ENCODE data around the gene KRT2. TPM values are rescaled to one million over a fixed set of nuclear protein-coding genes. Genes with fewer than 3 reads are reported as not detected.

KRT2 gene
- polyA plus RNA-seq, 4 donors = not detected

GRCh38 chr12:52644078-52644415 is 8.0 kb downstream of the KRT2 start:
- DNase-seq (ENCODE audit: low read depth in 4 of 4, low spot score in 3 of 4) = no peak

GRCh38 chr12:52643233-52644077 is 8.6 kb downstream of the KRT2 start:
- DNase-seq (ENCODE audit: low read depth in 4 of 4, low spot score in 3 of 4) = no peak

- DNase-seq (ENCODE audit: low read depth in 4 of 4, low spot score in 3 of 4) = no peak
These were observed 10.5 kb downstream of the KRT2 start for GRCh38 chr12:52641468-52641867.

- no peak for DNase-seq (ENCODE audit: low read depth in 4 of 4, low spot score in 3 of 4)
These were observed 14.7 kb downstream of the KRT2 start for GRCh38 chr12:52637299-52637698.

GRCh38 chr12:52636592-52637258 is 15.3 kb downstream of the KRT2 start:
- no peak for DNase-seq (ENCODE audit: low read depth in 4 of 4, low spot score in 3 of 4)

- no peak for DNase-seq (ENCODE audit: low read depth in 4 of 4, low spot score in 3 of 4)
These were observed 15.8 kb downstream of the KRT2 start for GRCh38 chr12:52636189-52636588.

- DNase-seq (ENCODE audit: low read depth in 4 of 4, low spot score in 3 of 4) = no peak
These were observed 17.6 kb downstream of the KRT2 start for GRCh38 chr12:52634266-52635056.

GRCh38 chr12:52633383-52633782 is 18.6 kb downstream of the KRT2 start:
- DNase-seq (ENCODE audit: low read depth in 4 of 4, low spot score in 3 of 4) = no peak

- DNase-seq (ENCODE audit: low read depth in 4 of 4, low spot score in 3 of 4) = peak in 2 of 4 donors; percentile 10 to 12
These were observed 19.4 kb downstream of the KRT2 start for GRCh38 chr12:52632656-52633055.

- DNase-seq (ENCODE audit: low read depth in 4 of 4, low spot score in 3 of 4) = no peak
These were observed 20.1 kb downstream of the KRT2 start for GRCh38 chr12:52631676-52632459.

- DNase-seq (ENCODE audit: low read depth in 4 of 4, low spot score in 3 of 4) = no peak
These were observed 20.7 kb downstream of the KRT2 start for GRCh38 chr12:52631264-52631663.

- DNase-seq (ENCODE audit: low read depth in 4 of 4, low spot score in 3 of 4) = no peak
These were observed 21.3 kb downstream of the KRT2 start for GRCh38 chr12:52630599-52631200.

- no peak for DNase-seq (ENCODE audit: low read depth in 4 of 4, low spot score in 3 of 4)
These were observed 22.0 kb downstream of the KRT2 start for GRCh38 chr12:52630008-52630500.

- no peak for DNase-seq (ENCODE audit: low read depth in 4 of 4, low spot score in 3 of 4)
These were observed 22.6 kb downstream of the KRT2 start for GRCh38 chr12:52629281-52630007.

- DNase-seq (ENCODE audit: low read depth in 4 of 4, low spot score in 3 of 4) = no peak
These were observed 23.2 kb downstream of the KRT2 start for GRCh38 chr12:52628841-52629240.

- DNase-seq (ENCODE audit: low read depth in 4 of 4, low spot score in 3 of 4) = no peak
These were observed 23.9 kb downstream of the KRT2 start for GRCh38 chr12:52628111-52628507.

- no peak for DNase-seq (ENCODE audit: low read depth in 4 of 4, low spot score in 3 of 4)
These were observed 24.5 kb downstream of the KRT2 start for GRCh38 chr12:52627395-52628110.

- no peak for DNase-seq (ENCODE audit: low read depth in 4 of 4, low spot score in 3 of 4)
These were observed 29.7 kb downstream of the KRT2 start for GRCh38 chr12:52622349-52622748.

GRCh38 chr12:52618866-52619265 is 33.1 kb downstream of the KRT2 start:
- no peak for DNase-seq (ENCODE audit: low read depth in 4 of 4, low spot score in 3 of 4)
